K562 (cell line): ENCODE results near the gene FAM171A1. TPM values are rescaled to one million over a fixed set of nuclear protein-coding genes. Genes with fewer than 3 reads are reported as not detected.

Experiments used
- CBFA2T2 ChIP-seq: fragments of 450-650 bp; conservative IDR thresholded peaks from 2 replicates; pipeline ENCODE4 v1.6.1; 2017; ENCODE audit warnings: mild to moderate bottlenecking
- CREB3L1 ChIP-seq: fragments of 450-650 bp; IDR thresholded peaks from 2 replicates; pipeline ENCODE4 v1.6.1; 2014; ENCODE audit warnings: low read depth, mild to moderate bottlenecking, moderate library complexity, borderline replicate concordance
- EP400 ChIP-seq: fragments of 450-650 bp; IDR thresholded peaks from 2 replicates; pipeline ENCODE4 v1.6.1; 2017; ENCODE audit warnings: antibody characterized with exemption, mild to moderate bottlenecking, moderate library complexity
- FIP1L1 ChIP-seq: fragments of 200-400 bp; formaldehyde crosslinking; IDR thresholded peaks from 2 replicates; pipeline ENCODE4 v1.6.1; 2018; ENCODE audit warnings: mild to moderate bottlenecking, low read depth, low read length; ENCODE audit not compliant: poor library complexity, severe bottlenecking
- ID3 ChIP-seq, 2 experiments: fragments of 250-450 bp in 1 of 2; fragments of 450-650 bp in 1 of 2; sonication (Bioruptor Pico) in 1 of 2; IDR thresholded peaks; 2 replicates each; pipeline versions ENCODE4 v1.6.1 to v1.8.0; 2016 to 2021; ENCODE audit warnings: mild to moderate bottlenecking in 2 of 2, moderate library complexity in 2 of 2, missing compliant biosample characterization in 1 of 2, missing genetic modification characterization in 1 of 2
- MAX ChIP-seq: sonication (generic); formaldehyde crosslinking; IDR thresholded peaks from 2 replicates; pipeline ENCODE4 v1.9.0; 2022; ENCODE audit warnings: mild to moderate bottlenecking, missing genetic modification reagents
- MTA2 ChIP-seq: fragments of 450-650 bp; IDR thresholded peaks from 2 replicates; pipeline ENCODE4 v1.6.1; 2016; ENCODE audit warnings: low read depth
- NCOA6 ChIP-seq: fragments of 450-650 bp; IDR thresholded peaks from 2 replicates; pipeline ENCODE4 v1.6.1; 2017; ENCODE audit warnings: mild to moderate bottlenecking
- NR4A1 ChIP-seq, 2 experiments: fragments of 250-450 bp in 1 of 2; fragments of 450-650 bp in 1 of 2; sonication (Bioruptor Pico) in 1 of 2; IDR thresholded peaks; 2 replicates each; pipeline versions ENCODE4 v1.4.0 to v1.6.1; 2016 to 2020; ENCODE audit warnings: mild to moderate bottlenecking in 2 of 2, missing compliant biosample characterization in 1 of 2, missing genetic modification characterization in 1 of 2, moderate library complexity in 1 of 2
- RREB1 ChIP-seq: fragments of 250-450 bp; sonication (Bioruptor Pico); IDR thresholded peaks from 2 replicates; pipeline ENCODE4 v1.4.0; 2020
- SAP30 ChIP-seq: fragments of 200-600 bp; sonication (generic); IDR thresholded peaks from 2 replicates; pipeline ENCODE4 v1.6.1; 2012; ENCODE audit warnings: borderline replicate concordance, low read depth, mild to moderate bottlenecking, moderate library complexity, low read length, control low read depth, inconsistent platforms; ENCODE audit not compliant: insufficient read depth, poor library complexity, severe bottlenecking
- TBP ChIP-seq: optimal IDR thresholded peaks from 2 replicates; pipeline ENCODE3; 2011; ENCODE audit warnings: low read depth, low read length, improper control_type of control experiment
- TFE3 ChIP-seq: fragments of 450-650 bp; formaldehyde crosslinking; IDR thresholded peaks from 2 replicates; pipeline ENCODE4 v1.4.0; 2020; ENCODE audit warnings: mild to moderate bottlenecking, mixed read lengths
- ZBTB9 ChIP-seq: fragments of 450-650 bp; formaldehyde crosslinking; IDR thresholded peaks from 2 replicates; pipeline ENCODE4 v1.4.0; 2020; ENCODE audit warnings: mild to moderate bottlenecking, moderate library complexity
- ZNF75A ChIP-seq: fragments of 450-650 bp; formaldehyde crosslinking; IDR thresholded peaks from 2 replicates; pipeline ENCODE4 v1.4.0; 2020; ENCODE audit warnings: mild to moderate bottlenecking
- polyA plus RNA-seq, 8 experiments: library from polyadenylated mRNA; depleted of rRNA in 4 of 8; stranded (reverse) in 5 of 8; unstranded in 3 of 8; fragments of >200 nt; fragmentation: Nextera tagmentation in 2 of 8; fragmentation: Illumina TruSeq in 1 of 8; extraction: Ambion mirVana in 2 of 8; extraction: Trizol in 1 of 8; gene quantifications; 2 replicates each; pipeline versions ENCODE4 v1.2.1 to v1.2.3, GENCODE V29; 2011 to 2014; ENCODE audit warnings: inconsistent platforms in 1 of 8, missing spikeins in 1 of 8
- total RNA-seq, 7 experiments: library from RNA; depleted of rRNA in 6 of 7; stranded (reverse); fragments of >200 nt in 6 of 7; fragmentation: Illumina TruSeq in 2 of 7; extraction: Trizol in 2 of 7; gene quantifications; 2 replicates each; pipeline versions ENCODE4 v1.2.1 to v1.2.3, GENCODE V29; 2011 to 2021; ENCODE audit warnings: low replicate concordance in 1 of 7

The FAM171A1 gene
- total and polyA plus RNA-seq, 9 of the 15 experiments (the other 6 are each of a cell fraction or from before 2014, with no cell fraction given): 0.51 to 8.2 (median 4.8) TPM

GRCh38 chr10:15313843-15314242 lies 57.2 kb downstream of the FAM171A1 start (continued):
- 0 out of 2 replicates have a peak, but pooled peaks have one; percentile 18 for TF ChIP-seq ZBTB9 (CRISPR knock-in tag)
- TF ChIP-seq CREB3L1: peak; percentile 19; the same call in 1 of the 2 replicates
- TF ChIP-seq ZNF75A (CRISPR knock-in tag): no peak
- TF ChIP-seq NR4A1 (CRISPR knock-in tag; IDR thresholded peaks at IDR 0.05): no peak
- TF ChIP-seq NR4A1 (tag; IDR thresholded peaks at IDR 0.05): 0 out of 2 replicates have a peak, but pooled peaks have one; percentile 42
- TF ChIP-seq MTA2: peak; percentile 58
- TF ChIP-seq NCOA6: no peak
- TF ChIP-seq EP400: peak; percentile 70
- TF ChIP-seq CBFA2T2: peak; percentile 76
- TF ChIP-seq SAP30: no peak
- TF ChIP-seq TFE3: no peak
- no peak for TF ChIP-seq RREB1 (CRISPR knock-in tag)
- no peak for TF ChIP-seq ID3 (CRISPR knock-in tag; IDR thresholded peaks at IDR 0.05)
- peak; percentile 54; the same call in 1 of the 2 replicates for TF ChIP-seq ID3 (tag; IDR thresholded peaks at IDR 0.05)
- TF ChIP-seq FIP1L1: no peak
- TF ChIP-seq TBP: no peak
- peak; percentile 53; the same call in 1 of the 2 replicates for TF ChIP-seq MAX (CRISPR knock-in tag)
